NCI-H2196 treated with DMSO at 0.1 percent for 48 hours (cell line): ENCODE results near the gene CCDC85B.

ENCODE experiments used
- DNase-seq: peaks from one replicate; lab custom pipeline; 2025; ENCODE audit not compliant: unreplicated experiment; lab: John Stamatoyannopoulos, UW

Gene CCDC85B

GRCh38 chr11:65868076-65868667, 22.3 kb upstream of the CCDC85B start:
- no peak for DNase-seq

- DNase-seq, result no peak
Measured at GRCh38 chr11:65868907-65869306, 21.6 kb upstream of the CCDC85B start.

- DNase-seq, result no peak
Measured at GRCh38 chr11:65869643-65870306, 20.7 kb upstream of the CCDC85B start.

- no peak for DNase-seq
Measured at GRCh38 chr11:65870307-65870658, 20.2 kb upstream of the CCDC85B start.

GRCh38 chr11:65870706-65871681, 19.5 kb upstream of the CCDC85B start:
- no peak for DNase-seq

GRCh38 chr11:65871811-65872548, 18.5 kb upstream of the CCDC85B start:
- no peak for DNase-seq

- no peak for DNase-seq
Measured at GRCh38 chr11:65872586-65873317, 17.7 kb upstream of the CCDC85B start, which contains the start of gene EFEMP2. Gene EFEMP2, minus strand, starts transcription at chr11:65872800. Its CDS starts 446 bp downstream, at chr11:65872354.

GRCh38 chr11:65873318-65874156, 16.9 kb upstream of the CCDC85B start:
- DNase-seq, result peak; percentile 95

- no peak for DNase-seq
Measured at GRCh38 chr11:65879617-65880016, 10.9 kb upstream of the CCDC85B start, which contains the start of gene CTSW. Gene CTSW, plus strand, starts transcription at chr11:65879837. Its CDS starts 18 bp downstream, at chr11:65879855.

- DNase-seq, result no peak
Measured at GRCh38 chr11:65880027-65880426, 10.4 kb upstream of the CCDC85B start.

GRCh38 chr11:65880844-65881421, 9.5 kb upstream of the CCDC85B start:
- DNase-seq, result no peak

GRCh38 chr11:65882120-65883057, 8.1 kb upstream of the CCDC85B start:
- no peak for DNase-seq

GRCh38 chr11:65883058-65883761, 7.3 kb upstream of the CCDC85B start:
- no peak for DNase-seq

GRCh38 chr11:65883786-65884715, 6.4 kb upstream of the CCDC85B start:
- no peak for DNase-seq

- DNase-seq, result peak; percentile 73
Measured at GRCh38 chr11:65884716-65885092, 5.8 kb upstream of the CCDC85B start.

- no peak for DNase-seq
Measured at GRCh38 chr11:65885231-65885630, 5.2 kb upstream of the CCDC85B start.
